D721Med (cell line): ENCODE measurements around the gene KCNC3.

Experiments
- DNase-seq: peaks from one replicate; pipeline ENCODE4 v3.0.0; 2011; ENCODE audit warnings: low spot score; ENCODE audit not compliant: insufficient read length
- FAIRE-seq: peaks from 2 replicates; lab custom pipeline; 2011; peaks lifted over from hg19 to GRCh38; lab: Jason Lieb, UNC
- CTCF ChIP-seq: IDR thresholded peaks from 2 replicates; pipeline ENCODE4 v1.5.1; 2012; ENCODE audit warnings: mild to moderate bottlenecking, control low read depth; ENCODE audit not compliant: insufficient read depth; ENCODE audit errors: missing control alignments

KCNC3 gene

GRCh38 chr19:50280074-50280473, 49.1 kb downstream of the KCNC3 start:
- no peak for TF ChIP-seq CTCF
- no peak for FAIRE-seq
- no peak for DNase-seq

- DNase-seq (no peak), FAIRE-seq (no peak)
- TF ChIP-seq CTCF = no peak
These were observed 51.1 kb downstream of the KCNC3 start for GRCh38 chr19:50277966-50278580.

GRCh38 chr19:50276370-50277063, 52.7 kb downstream of the KCNC3 start:
- no peak for FAIRE-seq
- DNase-seq = no peak
- no peak for TF ChIP-seq CTCF

GRCh38 chr19:50275577-50276368, 53.4 kb downstream of the KCNC3 start:
- TF ChIP-seq CTCF = no peak
- FAIRE-seq (no peak), DNase-seq (no peak)

GRCh38 chr19:50273821-50274220, 55.4 kb downstream of the KCNC3 start:
- DNase-seq = no peak
- no peak for FAIRE-seq
- no peak for TF ChIP-seq CTCF

GRCh38 chr19:50272263-50272897, 56.8 kb downstream of the KCNC3 start:
- DNase-seq = no peak
- no peak for TF ChIP-seq CTCF
- no peak for FAIRE-seq
